ENCODE measurements around the gene DCTN2.
"Not testable (repeated sequence)": the region's sequence is repeated elsewhere in the genome, so short reads cannot be mapped to it uniquely, and the experiment has no call there.

DCTN2 gene

GRCh38 chr12:57576613-57577160 is 29.7 kb upstream of the DCTN2 start:
- no peak for DNase-seq

- no peak for DNase-seq
These were observed 29.0 kb upstream of the DCTN2 start for GRCh38 chr12:57575771-57576612.

- no peak for DNase-seq
These were observed 27.8 kb upstream of the DCTN2 start for GRCh38 chr12:57574795-57575194.

- DNase-seq, result no peak
These were observed 25.2 kb upstream of the DCTN2 start for GRCh38 chr12:57571926-57572762.

GRCh38 chr12:57570438-57570837 is 23.4 kb upstream of the DCTN2 start:
- DNase-seq, result not testable (repeated sequence)

- no peak for DNase-seq
These were observed 22.9 kb upstream of the DCTN2 start for GRCh38 chr12:57569858-57570257.

GRCh38 chr12:57568838-57569237 is 21.8 kb upstream of the DCTN2 start:
- no peak for DNase-seq

GRCh38 chr12:57564178-57564740 is 17.3 kb upstream of the DCTN2 start:
- no peak for DNase-seq

GRCh38 chr12:57563358-57563757 is 16.4 kb upstream of the DCTN2 start:
- no peak for DNase-seq

- DNase-seq, result not testable (repeated sequence)
These were observed 14.1 kb upstream of the DCTN2 start for GRCh38 chr12:57561117-57561516.

- DNase-seq, result no peak
These were observed 13.5 kb upstream of the DCTN2 start for GRCh38 chr12:57560516-57560915.

- no peak for DNase-seq
These were observed 11.9 kb upstream of the DCTN2 start for GRCh38 chr12:57558864-57559263.

- no peak for DNase-seq
These were observed 7.9 kb upstream of the DCTN2 start for GRCh38 chr12:57554897-57555296.

GRCh38 chr12:57554453-57554852 is 7.5 kb upstream of the DCTN2 start:
- DNase-seq, result no peak

- no peak for DNase-seq
These were observed 6.6 kb upstream of the DCTN2 start for GRCh38 chr12:57553343-57554202.

GRCh38 chr12:57552835-57553313 is 5.9 kb upstream of the DCTN2 start:
- no peak for DNase-seq

- DNase-seq, result no peak
These were observed 5.3 kb upstream of the DCTN2 start for GRCh38 chr12:57552306-57552651.

- DNase-seq, result no peak
These were observed 4.8 kb upstream of the DCTN2 start for GRCh38 chr12:57551637-57552305.

- DNase-seq, result no peak
These were observed 3.9 kb upstream of the DCTN2 start for GRCh38 chr12:57550641-57551549.

- peak; percentile 41 to 56 for DNase-seq
These were observed 3.1 kb upstream of the DCTN2 start, which contains the start of gene KIF5A for GRCh38 chr12:57549909-57550640. Gene KIF5A (plus strand): TSS chr12:57550044. CDS start chr12:57550272, 228 bp downstream.

Data from CD4-positive, alpha-beta T cell treated with Interleukin-4 for 1 hour (primary cell).